GM12891 (cell line): Measurements from ENCODE around the gene NUP210.

Experiments used
- PAX5 ChIP-seq: IDR thresholded peaks from 2 replicates; pipeline ENCODE4 v1.6.1; 2011; ENCODE audit warnings: low read length, moderate library complexity, mild to moderate bottlenecking; ENCODE audit not compliant: insufficient read depth, severe bottlenecking
- POLR2A ChIP-seq: IDR thresholded peaks from 2 replicates; pipeline ENCODE4 v1.6.1; 2011; ENCODE audit warnings: low read depth, low read length, control low read depth
- POLR2AphosphoS5 ChIP-seq: IDR thresholded peaks from 2 replicates; pipeline ENCODE4 v1.6.1; 2011; ENCODE audit warnings: low read depth, low read length, control low read depth
- POU2F2 ChIP-seq: IDR thresholded peaks from 2 replicates; pipeline ENCODE4 v1.6.1; 2011; ENCODE audit warnings: low read depth, mild to moderate bottlenecking, control low read depth, low read length, moderate library complexity
- SPI1 ChIP-seq: IDR thresholded peaks from 2 replicates; pipeline ENCODE4 v1.6.1; 2011; ENCODE audit warnings: low read depth, low read length, control low read depth
- TAF1 ChIP-seq: IDR thresholded peaks from 2 replicates; pipeline ENCODE4 v1.6.1; 2011; ENCODE audit warnings: low read depth, low read length, control low read depth

DNA sequence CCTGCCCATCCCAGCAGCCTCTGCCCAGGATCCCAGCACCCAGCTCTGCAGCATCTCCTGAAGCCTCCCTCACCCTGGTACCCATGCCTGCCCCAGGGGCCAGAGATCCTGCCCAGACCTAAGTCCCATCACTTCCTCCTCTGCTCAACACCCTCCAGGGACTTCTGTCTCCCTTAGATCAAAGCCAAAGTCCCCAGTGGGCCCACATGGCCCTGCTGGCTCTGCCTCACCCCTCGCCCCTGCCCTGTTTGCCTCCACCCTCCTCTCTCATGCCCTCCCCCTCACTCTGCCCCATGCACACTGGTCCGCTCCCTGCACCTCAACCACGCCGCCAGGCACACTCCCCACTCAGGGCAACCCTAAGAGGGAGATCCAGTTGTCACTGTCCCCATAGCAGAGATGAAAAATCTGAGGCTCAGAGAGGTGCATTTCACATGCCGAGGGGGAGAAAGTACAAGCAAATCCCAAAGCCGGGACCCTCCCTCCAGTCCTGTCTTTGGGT, 146.5 kb downstream of the NUP210 start:
- no peak for TF ChIP-seq POLR2A
- TF ChIP-seq POU2F2, result no peak
- TF ChIP-seq POLR2AphosphoS5, result no peak
- no peak for TF ChIP-seq SPI1
- no peak for TF ChIP-seq TAF1
- TF ChIP-seq PAX5, result no peak
